ENCODE data around the gene CTBP1.

CTBP1 gene

DNA sequence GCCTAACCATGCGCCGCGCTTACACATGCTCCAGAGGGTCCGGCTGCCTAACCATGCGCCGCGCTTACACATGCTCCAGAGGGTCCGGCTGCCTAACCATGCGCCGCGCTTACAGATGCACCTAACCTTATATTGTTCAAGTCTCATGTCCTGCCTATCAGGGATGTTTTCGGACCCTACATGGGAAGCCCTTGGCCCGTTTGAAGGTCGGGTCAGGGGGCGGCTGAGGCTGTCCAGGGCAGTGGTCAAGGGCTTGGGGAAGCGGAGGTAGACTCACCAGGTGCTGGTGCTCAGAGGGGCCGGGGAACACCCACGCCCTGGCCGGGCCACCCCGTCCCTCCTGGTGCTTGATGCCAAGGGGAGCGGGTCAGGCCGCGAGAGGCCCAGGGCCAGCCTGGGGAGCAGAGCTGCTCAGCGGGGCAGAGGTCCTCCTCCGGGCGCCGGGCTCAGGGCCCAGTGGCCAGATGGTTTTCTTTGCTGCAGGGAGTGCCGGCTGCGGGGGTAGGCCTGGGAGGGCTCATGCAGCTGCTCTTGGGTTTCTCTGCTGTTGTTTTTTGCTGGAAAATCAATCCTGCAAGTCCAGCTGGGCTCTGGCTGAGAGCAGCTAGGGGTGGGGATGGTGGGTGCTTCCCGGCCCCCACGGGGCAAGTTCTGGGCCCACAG lies 41.2 kb downstream of the CTBP1 start:
- DNase-seq, result no peak

DNA sequence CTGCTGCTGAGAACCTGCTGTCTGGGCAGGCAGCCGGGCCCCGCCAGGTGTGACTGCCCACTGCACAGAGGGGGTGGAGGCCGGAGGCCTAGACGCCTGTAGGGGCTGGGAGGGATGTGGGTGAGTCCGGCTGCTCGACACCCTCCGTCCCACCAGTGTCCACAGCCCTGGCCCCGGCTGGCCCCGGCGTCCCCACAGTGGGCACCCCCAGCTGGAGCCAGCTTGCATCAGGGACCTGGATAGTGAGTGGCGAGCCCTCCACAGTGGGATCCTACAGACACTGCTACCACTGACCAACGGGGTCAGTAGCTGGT lies 41.8 kb downstream of the CTBP1 start:
- DNase-seq, result no peak

DNA sequence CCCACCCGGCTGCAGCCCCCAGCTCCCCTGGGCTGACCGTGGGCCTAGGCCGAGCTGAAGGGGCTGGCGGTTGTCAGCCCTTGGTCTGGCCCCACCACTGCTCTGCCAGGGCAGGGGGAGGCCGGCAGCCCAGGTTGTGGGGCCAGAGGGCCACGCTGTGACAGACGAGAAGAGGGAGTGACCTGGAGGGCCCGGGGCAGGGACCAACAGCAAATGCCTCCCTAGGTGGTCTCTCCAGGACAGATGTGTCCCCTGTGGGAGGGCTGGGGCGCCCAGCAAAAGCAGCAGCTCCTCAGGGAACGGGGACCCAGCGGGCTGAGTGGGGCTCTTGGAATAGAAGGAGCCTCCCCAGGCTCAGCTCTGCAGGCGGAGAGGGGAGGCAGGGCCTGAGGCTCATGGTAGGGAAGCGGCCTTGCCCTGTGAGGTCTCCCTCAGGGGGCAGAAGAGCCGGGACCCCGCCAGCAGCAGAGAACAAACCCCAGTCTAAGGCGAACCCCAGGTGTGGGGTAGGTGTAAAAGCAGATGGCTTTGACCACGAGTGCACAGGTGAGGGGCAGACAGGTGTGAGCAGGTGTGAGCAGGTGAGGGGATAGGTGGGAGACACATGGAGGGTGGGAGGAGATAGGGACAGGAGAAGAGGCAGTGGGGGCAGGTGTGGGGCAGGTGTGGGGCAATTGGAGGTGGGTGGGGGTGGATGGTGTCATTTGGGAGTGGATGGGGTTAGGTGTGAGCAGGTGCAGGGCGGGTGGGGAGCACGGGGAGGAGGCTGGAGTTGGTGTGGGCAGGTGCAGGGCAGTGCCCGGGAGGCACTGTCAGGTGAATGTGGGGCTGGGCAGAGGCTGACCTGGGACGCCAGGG lies 42.4 kb downstream of the CTBP1 start:
- DNase-seq, result no peak

DNA sequence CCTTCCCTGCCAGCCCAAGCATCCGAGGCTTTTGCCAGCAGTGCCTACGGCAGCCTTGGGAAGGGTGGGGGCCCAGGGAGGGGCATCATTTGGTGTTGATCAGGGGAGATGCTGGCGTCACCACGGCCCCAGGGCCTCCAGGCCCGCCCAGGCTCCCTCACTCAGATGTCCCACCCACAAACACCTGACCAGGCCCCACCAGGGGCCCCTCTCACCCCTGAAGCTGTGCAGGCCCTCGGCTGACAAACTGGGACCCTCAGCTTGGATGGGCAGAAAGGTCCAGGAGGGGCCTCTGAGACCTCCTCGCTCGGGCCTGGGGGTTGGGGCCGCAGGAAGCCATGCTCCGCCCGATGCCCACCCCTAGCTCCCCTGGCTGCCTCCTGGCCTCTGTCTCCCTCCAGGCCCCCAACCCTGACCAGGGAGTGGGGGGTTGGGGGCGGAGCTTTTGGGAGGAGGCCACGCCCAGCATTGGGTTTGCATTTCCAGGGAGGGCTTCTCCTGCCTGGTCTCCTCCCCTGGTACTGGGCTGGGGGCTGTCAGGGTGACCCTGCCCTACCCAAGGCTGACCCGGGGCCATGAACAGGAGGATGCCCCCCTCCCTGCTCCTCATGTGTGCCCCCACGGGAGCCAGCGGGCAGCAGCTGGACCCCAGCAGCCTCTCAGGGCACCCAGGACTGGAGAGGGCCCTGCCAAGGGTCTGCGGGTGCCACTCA lies 43.2 kb downstream of the CTBP1 start:
- DNase-seq, result no peak

DNA sequence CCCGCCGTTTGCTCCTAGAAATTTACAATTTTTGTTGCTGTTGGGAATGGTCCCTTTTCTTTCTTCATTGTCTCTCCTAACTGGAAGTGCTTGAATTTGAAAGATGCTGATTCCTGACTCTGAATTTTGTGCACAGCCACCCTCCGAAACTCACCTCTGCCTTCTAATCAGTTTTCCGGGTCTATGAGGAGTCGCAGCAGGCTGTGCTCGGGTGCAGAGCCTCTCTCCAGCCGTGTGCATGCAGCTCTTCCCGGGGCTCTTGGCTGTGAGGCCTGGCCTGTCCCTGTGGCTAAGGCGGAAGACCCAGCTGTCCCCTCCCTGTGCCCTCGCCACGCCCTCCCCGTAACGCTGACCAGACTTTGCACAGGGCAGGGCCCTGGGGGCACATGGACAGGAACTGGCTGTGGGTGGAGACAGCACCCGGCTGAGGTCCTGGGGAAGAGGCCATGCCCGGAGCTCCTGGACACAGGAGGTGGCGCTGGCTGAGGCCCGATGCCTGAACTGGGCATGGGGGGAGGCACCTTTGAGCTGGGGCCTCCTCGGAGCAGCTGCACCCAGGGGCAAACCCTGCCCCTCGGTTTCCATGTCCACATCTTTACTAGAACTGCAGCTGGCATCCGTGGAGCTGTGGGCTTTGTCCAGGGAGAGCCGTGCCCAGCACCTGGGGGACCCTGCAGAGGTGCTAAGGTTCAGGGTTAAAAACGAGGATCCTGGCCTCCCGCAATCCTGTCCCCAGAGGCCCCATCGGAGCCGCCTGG lies 43.9 kb downstream of the CTBP1 start:
- DNase-seq, result no peak

DNA sequence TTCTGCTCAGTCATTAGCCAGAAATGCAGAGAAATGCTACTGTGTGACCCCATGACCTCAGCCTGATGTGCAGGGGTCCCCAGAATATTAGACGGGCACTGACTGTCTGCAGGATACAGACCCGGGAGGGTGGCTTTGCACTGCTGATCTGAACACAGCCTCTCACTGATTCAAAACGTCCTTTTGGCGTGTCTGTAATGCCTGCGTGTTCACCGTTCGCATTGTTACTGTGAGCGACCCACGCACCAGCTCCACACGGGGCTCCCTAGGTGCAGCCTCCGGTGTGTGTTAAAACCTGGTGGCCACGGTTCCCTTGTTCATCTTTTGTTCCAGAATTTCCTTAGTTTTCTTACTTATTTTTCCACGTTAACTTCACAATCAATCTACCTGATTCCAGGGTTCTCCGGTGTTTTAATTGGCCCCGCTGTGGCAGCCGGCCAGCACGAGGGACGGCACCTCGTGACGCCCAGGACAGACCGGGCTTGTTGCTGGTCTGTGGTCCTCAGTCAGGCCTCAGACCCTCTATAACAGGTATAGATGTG lies 44.6 kb downstream of the CTBP1 start:
- no peak for DNase-seq

DNA sequence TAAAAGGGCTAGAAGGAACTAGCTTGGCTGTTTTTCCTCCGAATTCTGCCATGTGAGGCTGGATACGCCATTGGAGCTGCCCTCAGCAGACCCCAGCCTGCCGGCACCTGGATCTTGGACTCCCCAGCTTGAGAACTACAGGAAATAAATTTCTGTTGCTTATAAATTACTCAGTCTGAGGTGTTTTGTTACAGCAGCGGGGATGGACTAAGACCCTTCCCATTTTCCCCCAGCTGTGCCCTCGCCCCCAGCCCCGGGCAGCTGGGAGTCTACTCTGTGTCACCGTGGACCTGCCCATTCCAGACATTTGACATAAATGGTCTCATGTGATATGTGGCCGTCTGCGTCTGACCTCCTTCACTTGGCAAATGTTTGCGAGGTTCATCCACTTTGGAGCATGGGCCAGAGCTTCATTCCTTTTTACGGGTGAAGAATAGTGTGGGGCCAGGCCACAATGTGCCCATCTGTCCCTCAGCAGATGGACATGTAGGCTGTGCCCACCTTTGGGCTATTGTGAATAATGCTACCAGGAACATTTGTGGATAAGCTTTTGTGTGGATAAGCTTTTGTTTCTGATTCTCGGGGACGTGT lies 45.8 kb downstream of the CTBP1 start:
- no peak for DNase-seq

DNA sequence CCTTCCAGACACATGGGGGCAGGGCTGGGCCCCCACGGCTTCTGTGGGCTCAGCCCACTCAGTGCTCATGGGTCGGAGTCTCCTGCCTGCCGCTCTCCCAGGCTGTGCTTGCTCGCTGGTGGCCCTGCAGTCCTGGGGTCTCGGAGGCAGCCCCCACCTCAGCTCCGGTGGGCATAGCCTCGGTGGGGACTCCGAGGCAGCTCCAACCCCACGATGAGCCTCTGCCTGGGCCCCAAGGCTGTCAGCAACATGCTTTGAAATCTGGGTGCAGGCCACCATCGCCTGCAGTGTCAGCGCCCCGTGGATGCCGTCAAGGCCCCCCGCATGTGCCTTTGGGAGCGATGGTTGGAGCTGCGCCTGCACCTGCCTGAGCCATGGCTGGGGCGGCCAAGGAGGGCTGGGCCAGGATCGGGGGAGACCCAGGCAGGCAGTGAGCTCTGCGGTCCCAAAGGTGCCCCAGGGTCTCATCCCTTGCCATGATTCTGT lies 46.4 kb downstream of the CTBP1 start:
- no peak for DNase-seq

DNA sequence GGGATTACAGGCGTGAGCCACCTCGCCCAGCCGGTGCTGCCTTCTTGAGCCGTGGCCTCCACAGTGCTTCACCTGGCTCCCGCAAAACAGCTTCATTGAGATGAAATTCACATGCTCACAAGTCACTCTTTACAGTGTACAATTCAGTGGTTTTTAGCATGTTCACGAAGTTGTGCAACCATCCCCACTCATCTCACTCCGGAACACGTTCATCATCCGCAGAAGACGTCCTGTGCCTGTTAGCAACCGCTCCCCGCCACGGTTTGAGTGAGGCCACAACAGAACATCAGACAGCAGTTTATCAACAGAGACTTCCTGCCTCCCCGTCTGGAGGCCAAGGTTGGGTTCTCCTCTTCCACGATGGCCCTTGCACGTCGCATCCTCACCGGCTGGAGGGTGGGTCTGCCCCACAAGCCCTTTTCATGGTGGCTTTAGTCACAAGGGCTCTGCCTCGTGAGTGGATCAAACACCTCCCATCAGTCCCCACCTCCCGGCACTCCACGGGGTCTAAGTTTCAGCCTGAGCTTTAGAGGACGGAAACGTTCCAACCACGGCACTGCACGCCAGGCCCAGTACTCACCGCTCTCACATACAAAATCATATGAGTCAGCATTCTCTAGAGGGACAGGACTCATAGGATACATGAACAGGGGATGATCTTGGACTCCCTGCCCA lies 46.9 kb downstream of the CTBP1 start:
- no peak for DNase-seq

DNA sequence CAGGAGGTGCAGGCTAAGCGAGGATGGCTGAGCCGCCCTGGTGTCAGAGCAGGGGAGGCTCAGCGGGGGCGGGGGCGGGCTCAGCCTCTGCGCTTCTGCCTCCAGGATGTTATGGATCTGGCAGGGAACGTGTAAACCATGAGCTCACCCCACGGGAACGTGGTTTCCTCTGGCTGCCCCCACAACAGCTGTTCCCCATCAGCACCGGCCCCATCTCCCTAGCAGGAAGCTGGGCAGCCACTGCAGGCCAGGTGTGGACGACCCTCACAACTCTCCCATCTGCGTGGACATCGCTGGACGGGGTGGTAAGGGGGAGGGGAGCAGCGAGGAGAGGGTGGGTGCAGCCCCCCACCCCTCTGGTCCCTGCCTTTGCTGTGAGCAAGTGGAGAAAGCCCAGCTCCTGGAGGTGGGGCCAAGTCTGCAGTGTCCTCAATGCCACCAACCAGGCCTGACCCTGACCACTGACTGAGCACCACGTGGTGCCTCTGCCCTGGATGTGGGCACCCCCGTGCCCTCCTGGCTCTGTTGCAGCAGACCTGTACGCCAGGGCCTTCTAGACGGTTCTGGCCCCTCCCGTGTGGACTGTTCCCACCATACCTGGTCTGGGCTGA lies 48.4 kb downstream of the CTBP1 start:
- peak; percentile 65 for DNase-seq

DNA sequence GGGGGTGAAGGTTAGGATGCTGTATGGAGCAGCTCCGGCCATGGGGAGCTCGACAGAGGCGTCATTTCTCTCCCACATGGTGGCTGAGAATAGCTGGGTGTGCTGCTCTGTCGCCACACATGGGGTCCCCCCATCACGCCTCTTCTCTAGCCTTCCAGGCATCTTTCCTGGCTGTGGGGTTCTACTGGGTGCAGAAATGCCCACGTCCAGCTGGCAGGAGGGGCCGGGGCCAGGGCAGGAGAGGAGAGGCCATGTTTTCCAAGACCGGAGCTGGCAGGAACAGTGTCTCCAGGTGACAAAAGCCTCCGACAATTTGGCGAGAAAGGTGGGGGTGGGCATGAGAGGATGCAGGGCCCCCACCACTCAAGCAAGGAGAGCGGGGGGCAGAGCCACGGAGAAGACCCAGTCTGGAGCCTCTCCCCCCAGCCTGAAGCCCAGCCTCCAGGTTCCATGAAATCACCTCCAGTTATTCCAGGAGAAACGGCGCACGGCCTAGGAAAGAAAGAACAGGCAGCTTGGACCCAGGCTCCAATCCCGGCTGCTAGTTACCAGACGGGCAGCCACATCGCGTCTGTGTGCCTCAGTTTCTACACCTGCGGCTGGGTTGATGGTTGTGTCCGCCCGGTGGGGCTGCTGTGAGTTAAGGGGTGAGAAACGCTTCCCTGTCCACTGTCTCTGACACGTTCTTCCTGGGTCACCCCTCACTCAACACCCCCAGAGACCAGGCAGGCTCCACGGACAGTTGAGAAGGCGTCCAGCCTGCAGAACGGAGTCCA lies 49.2 kb downstream of the CTBP1 start:
- no peak for DNase-seq

DNA sequence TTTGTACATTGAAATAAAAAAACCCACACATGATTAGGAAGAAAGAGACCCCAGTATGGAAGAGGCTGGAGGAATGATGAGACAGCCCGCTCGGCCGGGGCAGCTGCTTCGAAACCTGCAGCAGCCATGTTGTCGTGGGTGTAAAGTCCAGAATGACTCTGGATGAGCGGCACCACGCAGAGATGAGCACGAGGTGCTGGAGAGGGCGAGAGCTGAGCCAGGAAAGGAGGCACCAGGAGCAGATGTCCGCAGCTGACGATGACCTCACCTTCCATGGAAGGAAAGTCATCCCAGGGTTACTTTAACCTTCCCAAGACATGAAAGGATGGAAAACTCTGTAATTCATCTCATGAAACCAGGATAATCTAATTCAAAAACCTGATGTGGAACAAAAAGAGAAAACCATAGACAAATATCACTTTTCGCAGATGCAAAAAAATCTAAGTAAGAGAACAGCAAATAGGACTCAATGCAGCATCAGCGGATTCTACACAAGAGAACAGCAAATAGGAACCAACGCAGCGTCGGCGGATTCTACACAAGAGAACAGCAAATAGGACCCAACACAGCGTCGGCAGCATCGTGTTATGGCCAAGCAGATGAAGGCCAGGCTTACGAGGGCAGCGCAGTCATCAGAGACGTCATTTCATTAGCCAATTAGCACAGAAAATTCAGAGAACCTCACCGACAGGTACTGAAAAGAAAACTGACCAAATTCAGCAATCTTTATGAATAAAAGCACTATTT lies 50.7 kb downstream of the CTBP1 start:
- no peak for DNase-seq

DNA sequence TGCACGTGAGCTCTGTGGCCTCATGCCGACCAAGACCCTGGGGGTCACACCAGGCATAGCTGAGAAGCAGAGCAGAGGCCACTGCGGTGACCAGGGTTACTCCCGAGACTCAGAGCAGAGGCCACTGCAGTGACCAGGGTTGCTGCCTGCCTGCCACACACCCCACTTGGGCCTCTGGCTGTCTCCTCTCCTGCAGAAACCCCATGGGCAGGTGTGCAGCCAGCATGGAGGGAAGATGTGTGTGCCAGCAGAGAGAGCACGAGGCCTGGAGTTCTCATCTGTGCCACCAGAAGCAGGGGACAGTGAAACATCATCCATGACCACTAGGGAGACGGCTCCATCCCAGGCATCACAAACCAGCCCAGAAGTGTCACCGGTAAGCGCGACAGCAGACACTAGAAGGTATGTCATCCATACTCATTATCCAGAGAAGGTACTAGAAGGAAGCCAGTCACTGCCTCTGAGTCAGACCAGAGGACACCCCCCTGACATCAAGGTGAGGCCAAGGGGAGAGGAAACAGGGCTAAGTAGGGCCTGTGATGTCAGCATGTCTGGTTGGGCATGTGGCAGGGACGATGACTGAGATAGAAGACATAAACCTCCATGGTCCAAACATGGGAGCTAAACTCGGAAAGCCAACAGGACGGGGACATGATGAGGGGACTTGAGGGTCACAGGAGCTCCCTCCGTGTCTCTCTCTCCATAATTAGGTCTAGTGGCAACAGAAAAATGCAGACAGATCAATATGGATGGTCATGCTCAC lies 52.3 kb downstream of the CTBP1 start:
- no peak for DNase-seq

DNA sequence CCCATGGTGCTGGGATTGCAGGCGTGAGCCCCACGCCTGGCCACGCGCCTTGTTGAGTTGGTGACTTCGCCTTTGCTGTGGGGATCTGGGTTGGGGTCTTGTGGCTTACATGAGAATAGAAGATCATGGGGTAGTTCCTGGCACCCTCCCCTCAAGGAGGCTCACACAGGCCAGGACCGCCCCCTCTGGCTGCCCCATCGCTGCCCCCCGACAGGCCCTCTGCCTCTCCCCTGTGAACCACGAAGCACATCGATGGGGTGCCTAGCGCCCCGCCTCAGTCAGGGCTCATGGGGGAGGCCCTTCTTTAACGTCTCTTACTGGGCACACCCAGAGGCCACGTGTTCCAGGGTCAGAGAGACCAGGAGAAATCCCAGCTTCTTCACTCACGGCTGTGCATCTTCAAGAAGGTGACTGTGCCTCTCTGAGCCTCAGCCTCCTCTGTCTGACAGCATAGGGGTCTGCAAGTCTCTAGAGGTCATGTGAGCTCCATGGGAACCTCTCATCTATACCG lies 53.0 kb downstream of the CTBP1 start:
- DNase-seq, result no peak

DNA sequence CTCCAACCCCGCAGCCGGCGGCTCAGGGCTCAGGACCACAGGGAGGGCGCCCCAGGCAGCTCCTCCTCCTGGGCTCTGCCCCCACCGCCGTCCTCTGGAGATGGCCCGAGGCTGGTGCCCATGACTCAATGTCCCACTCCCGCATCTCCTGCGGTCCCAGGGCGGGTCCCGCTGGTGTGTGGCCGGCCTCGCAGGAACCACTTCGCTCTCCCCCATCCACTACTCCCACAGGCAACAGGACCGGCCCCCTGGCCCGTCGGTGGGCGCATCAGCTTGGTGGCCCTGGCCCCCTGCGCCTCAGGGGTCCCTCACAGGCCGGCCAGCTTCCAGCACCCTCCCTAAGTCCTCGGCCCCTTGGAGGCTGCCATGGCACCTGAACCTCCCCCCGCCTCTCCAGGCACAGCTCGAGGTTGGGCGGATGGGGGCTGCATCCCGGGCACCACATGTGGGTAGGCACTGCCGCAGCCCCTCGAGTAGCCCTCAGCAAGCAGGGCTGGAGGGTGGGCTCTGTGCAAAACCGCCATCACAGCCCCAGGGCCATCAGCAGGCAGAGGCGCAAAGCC lies 53.7 kb downstream of the CTBP1 start:
- DNase-seq, result no peak

DNA sequence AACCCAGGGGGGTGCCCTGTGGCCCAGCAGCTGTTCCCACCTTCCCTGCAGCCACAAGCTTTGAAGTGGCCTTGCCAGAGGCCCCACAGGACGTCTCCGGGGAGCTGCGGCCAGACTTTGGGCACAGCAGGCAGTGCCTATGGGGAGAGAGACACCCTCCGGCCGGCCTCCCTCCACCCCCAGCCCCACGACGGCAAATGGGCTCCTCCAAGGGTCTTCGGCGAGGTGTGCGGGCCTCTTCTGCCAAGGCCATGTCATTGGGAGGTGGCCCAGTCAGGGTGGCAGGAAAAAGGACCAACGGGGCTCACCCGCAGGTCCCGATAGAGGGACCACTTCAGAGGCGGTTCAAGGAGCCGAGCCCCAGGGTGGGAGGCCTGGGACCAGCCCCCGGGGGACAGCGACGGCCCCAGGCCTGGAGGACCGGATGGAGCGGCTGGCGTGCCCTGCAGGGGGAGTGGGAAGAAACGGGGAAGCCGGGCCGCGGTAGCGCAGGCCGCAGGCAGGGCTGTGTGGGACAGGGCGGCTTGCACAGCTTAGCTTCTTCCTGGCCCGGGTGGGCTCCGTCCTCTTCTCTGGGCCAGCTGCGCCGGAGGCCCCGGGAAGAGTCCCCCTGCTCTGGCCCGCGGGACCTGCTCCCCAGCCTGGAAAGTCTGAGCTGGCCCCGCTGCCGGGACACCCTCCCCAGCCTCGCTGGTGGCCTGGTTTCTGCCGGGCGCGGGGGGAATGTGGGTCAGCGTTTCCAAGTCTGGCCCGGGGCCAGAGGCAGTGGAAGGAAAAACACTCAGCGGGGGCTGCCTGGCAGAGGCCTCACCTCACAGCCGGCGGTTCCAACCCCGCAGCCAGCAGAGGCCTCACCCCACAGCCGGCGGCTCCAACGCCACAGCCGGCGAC lies 54.7 kb downstream of the CTBP1 start:
- DNase-seq, result no peak
